Measurements from ENCODE around the gene TGFBR1. TPM values are rescaled to one million over a fixed set of nuclear protein-coding genes. Genes with fewer than 3 reads are reported as not detected.

TGFBR1 gene
- total and polyA plus RNA-seq, 2 donors (not counting 1 experiment from before 2014, with no cell fraction given) = 78.5 to 79.1 TPM

GRCh38 chr9:99187311-99187710, 82.4 kb downstream of the TGFBR1 start:
- no peak overlapping the region for H3K4me3 ChIP-seq (replicated peaks in 1 of 4; ENCODE audit: control extremely low read depth in 1 of 4, insufficient read depth in 1 of 4, low read depth in 3 of 4, low read length in 4 of 4)
- no peak for DNase-seq (ENCODE audit: low read depth in 2 of 2)
- H2AFZ ChIP-seq (ENCODE audit: low read length) = no peak overlapping the region
- peaks cover 6% of the 10 kb centered on the region for H3K4me1 ChIP-seq (ENCODE audit: control insufficient read depth, extremely low read depth, insufficient read depth, low read length)
- H4K20me1 ChIP-seq (ENCODE audit: control insufficient read depth, extremely low read depth, insufficient read depth, low read length) = no peaks in the 10 kb centered on the region
- no peak for TF ChIP-seq CTCF (conservative IDR thresholded peaks at IDR 0.05 in 1 of 2, IDR thresholded peaks at IDR 0.05 in 1 of 2; ENCODE audit: low read depth in 1 of 2, low read length in 2 of 2)
- no peak for TF ChIP-seq EZH2 (IDR thresholded peaks at IDR 0.05; ENCODE audit: low read length, missing control alignments)
- H3K4me2 ChIP-seq (ENCODE audit: extremely low read depth, insufficient read depth, low read length) = no peak overlapping the region
- H3K9ac ChIP-seq (ENCODE audit: insufficient read depth, low read length) = no peak overlapping the region
- no peaks in the 10 kb centered on the region for H3K79me2 ChIP-seq (ENCODE audit: control insufficient read depth, insufficient read depth, low read length)
- H3K36me3 ChIP-seq (ENCODE audit: control insufficient read depth, insufficient read depth, low read length) = no peaks in the 10 kb centered on the region
- no peak overlapping the region for H3K27ac ChIP-seq (ENCODE audit: insufficient read depth, low read length)
- H3K9me3 ChIP-seq (ENCODE audit: control insufficient read depth, insufficient read depth, low read depth, low read length) = no peaks in the 10 kb centered on the region
- peaks cover 2% of the 10 kb centered on the region for H3K27me3 ChIP-seq (ENCODE audit: control insufficient read depth, insufficient read depth, low read length)

GRCh38 chr9:99189186-99189585, 84.3 kb downstream of the TGFBR1 start:
- H3K79me2 ChIP-seq (ENCODE audit: control insufficient read depth, insufficient read depth, low read length) = no peaks in the 10 kb centered on the region
- peaks cover 2% of the 10 kb centered on the region for H3K27me3 ChIP-seq (ENCODE audit: control insufficient read depth, insufficient read depth, low read length)
- no peak overlapping the region for H3K4me3 ChIP-seq (replicated peaks in 1 of 4; ENCODE audit: control extremely low read depth in 1 of 4, insufficient read depth in 1 of 4, low read depth in 3 of 4, low read length in 4 of 4)
- peaks cover 11% of the 10 kb centered on the region for H3K4me1 ChIP-seq (ENCODE audit: control insufficient read depth, extremely low read depth, insufficient read depth, low read length)
- no peak overlapping the region for H3K9ac ChIP-seq (ENCODE audit: insufficient read depth, low read length)
- no peak overlapping the region for H3K4me2 ChIP-seq (ENCODE audit: extremely low read depth, insufficient read depth, low read length)
- no peak for TF ChIP-seq CTCF (conservative IDR thresholded peaks at IDR 0.05 in 1 of 2, IDR thresholded peaks at IDR 0.05 in 1 of 2; ENCODE audit: low read depth in 1 of 2, low read length in 2 of 2)
- no peak for TF ChIP-seq EZH2 (IDR thresholded peaks at IDR 0.05; ENCODE audit: low read length, missing control alignments)
- no peak overlapping the region for H2AFZ ChIP-seq (ENCODE audit: low read length)
- no peaks in the 10 kb centered on the region for H4K20me1 ChIP-seq (ENCODE audit: control insufficient read depth, extremely low read depth, insufficient read depth, low read length)
- H3K36me3 ChIP-seq (ENCODE audit: control insufficient read depth, insufficient read depth, low read length) = no peaks in the 10 kb centered on the region
- no peak overlapping the region for H3K27ac ChIP-seq (ENCODE audit: insufficient read depth, low read length)
- no peaks in the 10 kb centered on the region for H3K9me3 ChIP-seq (ENCODE audit: control insufficient read depth, insufficient read depth, low read depth, low read length)
- DNase-seq (ENCODE audit: low read depth in 2 of 2) = no peak

- no peaks in the 10 kb centered on the region for H3K36me3 ChIP-seq (ENCODE audit: control insufficient read depth, insufficient read depth, low read length)
- no peak overlapping the region for H3K4me2 ChIP-seq (ENCODE audit: extremely low read depth, insufficient read depth, low read length)
- H2AFZ ChIP-seq (ENCODE audit: low read length) = no peak overlapping the region
- H3K9me3 ChIP-seq (ENCODE audit: control insufficient read depth, insufficient read depth, low read depth, low read length) = no peaks in the 10 kb centered on the region
- no peaks in the 10 kb centered on the region for H4K20me1 ChIP-seq (ENCODE audit: control insufficient read depth, extremely low read depth, insufficient read depth, low read length)
- no peak overlapping the region for H3K27ac ChIP-seq (ENCODE audit: insufficient read depth, low read length)
- H3K9ac ChIP-seq (ENCODE audit: insufficient read depth, low read length) = no peak overlapping the region
- peaks cover 8% of the 10 kb centered on the region for H3K4me1 ChIP-seq (ENCODE audit: control insufficient read depth, extremely low read depth, insufficient read depth, low read length)
- no peak overlapping the region for H3K4me3 ChIP-seq (replicated peaks in 1 of 4; ENCODE audit: control extremely low read depth in 1 of 4, insufficient read depth in 1 of 4, low read depth in 3 of 4, low read length in 4 of 4)
- no peaks in the 10 kb centered on the region for H3K79me2 ChIP-seq (ENCODE audit: control insufficient read depth, insufficient read depth, low read length)
- peaks cover 2% of the 10 kb centered on the region for H3K27me3 ChIP-seq (ENCODE audit: control insufficient read depth, insufficient read depth, low read length)
- TF ChIP-seq CTCF (conservative IDR thresholded peaks at IDR 0.05 in 1 of 2, IDR thresholded peaks at IDR 0.05 in 1 of 2; ENCODE audit: low read depth in 1 of 2, low read length in 2 of 2) = no peak
- no peak for TF ChIP-seq EZH2 (IDR thresholded peaks at IDR 0.05; ENCODE audit: low read length, missing control alignments)
- DNase-seq (ENCODE audit: low read depth in 2 of 2) = peak in 1 of 2 donors; percentile 56
These were observed 85.1 kb downstream of the TGFBR1 start for GRCh38 chr9:99189887-99190596.
